ENCODE measurements around the gene B2M. TPM values are rescaled to one million over a fixed set of nuclear protein-coding genes. Genes with fewer than 3 reads are reported as not detected.

Gene B2M
- total and polyA plus RNA-seq, 2 of the 13 experiments (the other 11 are each of a cell fraction or from before 2014, with no cell fraction given) = 784 to 857 TPM

- TF ChIP-seq ZNF609 (CRISPR knock-in tag; IDR thresholded peaks at IDR 0.05; ENCODE audit: borderline replicate concordance) = 0 out of 2 replicates have a peak, but pooled peaks have one; percentile 19
- no peak for TF ChIP-seq ZNF33A (CRISPR knock-in tag; IDR thresholded peaks at IDR 0.05; ENCODE audit: borderline replicate concordance)
- no peak for TF ChIP-seq ZNF138 (CRISPR knock-in tag; IDR thresholded peaks at IDR 0.05; ENCODE audit: low read depth)
- peak in 1 of 2 experiments; percentile 11; a peak in 1 of 4 replicates for TF ChIP-seq HMGXB4 (CRISPR knock-in tag; IDR thresholded peaks at IDR 0.05; ENCODE audit: borderline replicate concordance in 1 of 2, low read depth in 1 of 2)
- no peak; the same call in 1 of the 2 replicates for TF ChIP-seq ZSCAN9 (CRISPR knock-in tag; IDR thresholded peaks at IDR 0.05; ENCODE audit: borderline replicate concordance)
- peak; percentile 67; the same call in 1 of the 2 replicates for TF ChIP-seq YEATS2 (CRISPR knock-in tag; IDR thresholded peaks at IDR 0.05; ENCODE audit: borderline replicate concordance)
- no peak for TF ChIP-seq ZNF343 (CRISPR knock-in tag; IDR thresholded peaks at IDR 0.05)
- TF ChIP-seq XRCC5 (optimal IDR thresholded peaks at IDR 0.05; ENCODE audit: low read length) = peak; percentile 52
- no peak for TF ChIP-seq ZNF841 (CRISPR knock-in tag; IDR thresholded peaks at IDR 0.05; ENCODE audit: borderline replicate concordance)
- TF ChIP-seq HOMEZ (CRISPR knock-in tag; IDR thresholded peaks at IDR 0.05; ENCODE audit: low read depth) = 0 out of 2 replicates have a peak, but pooled peaks have one; percentile 41
- TF ChIP-seq SSRP1 (CRISPR knock-in tag; IDR thresholded peaks at IDR 0.05) = no peak
- TF ChIP-seq CREB3 (CRISPR knock-in tag; IDR thresholded peaks at IDR 0.05) = no peak
- peak; percentile 57; the same call in 1 of the 2 replicates for TF ChIP-seq ZGPAT (CRISPR knock-in tag; IDR thresholded peaks at IDR 0.05)
- peak; percentile 56 for TF ChIP-seq GATAD2A (CRISPR knock-in tag; IDR thresholded peaks at IDR 0.05)
- TF ChIP-seq, protein P1, sequence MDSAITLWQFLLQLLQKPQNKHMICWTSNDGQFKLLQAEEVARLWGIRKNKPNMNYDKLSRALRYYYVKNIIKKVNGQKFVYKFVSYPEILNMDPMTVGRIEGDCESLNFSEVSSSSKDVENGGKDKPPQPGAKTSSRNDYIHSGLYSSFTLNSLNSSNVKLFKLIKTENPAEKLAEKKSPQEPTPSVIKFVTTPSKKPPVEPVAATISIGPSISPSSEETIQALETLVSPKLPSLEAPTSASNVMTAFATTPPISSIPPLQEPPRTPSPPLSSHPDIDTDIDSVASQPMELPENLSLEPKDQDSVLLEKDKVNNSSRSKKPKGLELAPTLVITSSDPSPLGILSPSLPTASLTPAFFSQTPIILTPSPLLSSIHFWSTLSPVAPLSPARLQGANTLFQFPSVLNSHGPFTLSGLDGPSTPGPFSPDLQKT (CRISPR knock-in tag; IDR thresholded peaks at IDR 0.05; ENCODE audit: borderline replicate concordance) = no peak
Observed at GRCh38 chr15:44726568-44727484, 15.5 kb downstream of the B2M start (continued).
